GDM1 (cell line): ENCODE data around the gene ANGPTL4.

ENCODE experiments used
- DNase-seq: peaks from one replicate; lab custom pipeline; 2025; lab: John Stamatoyannopoulos, UW

Gene ANGPTL4

GRCh38 chr19:8413629-8413995 is 49.7 kb downstream of the ANGPTL4 start:
- no peak for DNase-seq

- no peak for DNase-seq
These were observed 52.8 kb downstream of the ANGPTL4 start for GRCh38 chr19:8416796-8417195.

GRCh38 chr19:8421484-8422461 is 57.8 kb downstream of the ANGPTL4 start:
- DNase-seq = no peak

GRCh38 chr19:8423817-8424223 is 59.9 kb downstream of the ANGPTL4 start:
- peak; percentile 3 for DNase-seq
